Uterus (tissue), 2 donors: Measurements from ENCODE around the gene CRK.

Source experiments
- POLR2A ChIP-seq, 2 donors: fragments of 450-650 bp; IDR thresholded peaks; one replicate each; pipeline ENCODE4 v1.6.1; 2016; ENCODE audit warnings: antibody characterized with exemption in 2 of 2, mild to moderate bottlenecking in 1 of 2, moderate library complexity in 1 of 2
- TF ChIP-seq, protein P1 (sequence below), 4 experiments: fragments of 200-600 bp in 2 of 4; fragments of 450-650 bp in 2 of 4; sonication (generic) in 2 of 4; IDR thresholded peaks; one replicate each; pipeline ENCODE4 v1.5.1; 2016 to 2019; ENCODE audit warnings: antibody characterized with exemption in 4 of 4, mild to moderate bottlenecking in 2 of 4, moderate library complexity in 1 of 4

DNA sequence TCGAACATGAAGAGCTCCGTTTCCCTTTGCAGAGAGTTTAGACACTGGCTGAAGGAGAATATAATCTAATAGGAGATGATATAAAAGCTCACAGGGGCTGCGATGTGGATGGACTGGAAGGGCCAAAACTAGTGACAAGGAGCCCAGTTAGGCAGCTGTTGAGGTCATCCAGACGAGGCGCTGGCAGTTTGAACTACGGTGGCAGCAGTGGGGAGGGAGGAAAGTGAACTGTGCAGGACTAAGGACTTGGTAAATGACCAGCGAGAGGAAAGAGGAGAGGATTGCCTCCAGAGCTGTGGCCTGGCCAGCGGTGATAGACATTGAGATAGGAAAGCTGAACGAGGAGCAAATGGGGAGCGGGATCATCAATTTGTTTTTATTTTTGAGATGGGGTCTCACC is 41.4 kb downstream of the CRK start:
- TF ChIP-seq, protein P1, sequence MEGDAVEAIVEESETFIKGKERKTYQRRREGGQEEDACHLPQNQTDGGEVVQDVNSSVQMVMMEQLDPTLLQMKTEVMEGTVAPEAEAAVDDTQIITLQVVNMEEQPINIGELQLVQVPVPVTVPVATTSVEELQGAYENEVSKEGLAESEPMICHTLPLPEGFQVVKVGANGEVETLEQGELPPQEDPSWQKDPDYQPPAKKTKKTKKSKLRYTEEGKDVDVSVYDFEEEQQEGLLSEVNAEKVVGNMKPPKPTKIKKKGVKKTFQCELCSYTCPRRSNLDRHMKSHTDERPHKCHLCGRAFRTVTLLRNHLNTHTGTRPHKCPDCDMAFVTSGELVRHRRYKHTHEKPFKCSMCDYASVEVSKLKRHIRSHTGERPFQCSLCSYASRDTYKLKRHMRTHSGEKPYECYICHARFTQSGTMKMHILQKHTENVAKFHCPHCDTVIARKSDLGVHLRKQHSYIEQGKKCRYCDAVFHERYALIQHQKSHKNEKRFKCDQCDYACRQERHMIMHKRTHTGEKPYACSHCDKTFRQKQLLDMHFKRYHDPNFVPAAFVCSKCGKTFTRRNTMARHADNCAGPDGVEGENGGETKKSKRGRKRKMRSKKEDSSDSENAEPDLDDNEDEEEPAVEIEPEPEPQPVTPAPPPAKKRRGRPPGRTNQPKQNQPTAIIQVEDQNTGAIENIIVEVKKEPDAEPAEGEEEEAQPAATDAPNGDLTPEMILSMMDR (IDR thresholded peaks at IDR 0.05), result no peak
- TF ChIP-seq POLR2A (IDR thresholded peaks at IDR 0.05), result no peak
